Measurements from ENCODE around the gene SP8.

SP8 gene

DNA sequence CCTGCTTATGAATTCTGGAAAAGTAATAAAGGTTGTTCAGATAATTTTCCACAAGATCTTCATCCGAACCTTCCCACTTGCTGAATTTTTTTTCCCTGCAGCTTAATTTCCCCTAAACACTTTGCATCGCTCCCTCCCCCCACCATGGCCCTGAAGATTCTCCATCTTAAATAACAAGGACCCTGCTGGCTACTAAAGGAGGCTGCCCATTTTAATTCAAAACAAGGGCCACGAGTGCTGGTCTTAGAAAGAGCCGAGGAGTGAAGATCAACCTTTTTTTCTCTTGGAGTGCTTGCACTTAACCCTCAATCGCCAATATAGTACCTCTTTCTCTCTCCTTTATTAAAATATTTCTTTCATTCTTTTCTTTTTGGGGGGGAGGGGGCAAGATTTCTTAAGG is 9.2 kb upstream of the SP8 start:
- TF ChIP-seq, protein P1, sequence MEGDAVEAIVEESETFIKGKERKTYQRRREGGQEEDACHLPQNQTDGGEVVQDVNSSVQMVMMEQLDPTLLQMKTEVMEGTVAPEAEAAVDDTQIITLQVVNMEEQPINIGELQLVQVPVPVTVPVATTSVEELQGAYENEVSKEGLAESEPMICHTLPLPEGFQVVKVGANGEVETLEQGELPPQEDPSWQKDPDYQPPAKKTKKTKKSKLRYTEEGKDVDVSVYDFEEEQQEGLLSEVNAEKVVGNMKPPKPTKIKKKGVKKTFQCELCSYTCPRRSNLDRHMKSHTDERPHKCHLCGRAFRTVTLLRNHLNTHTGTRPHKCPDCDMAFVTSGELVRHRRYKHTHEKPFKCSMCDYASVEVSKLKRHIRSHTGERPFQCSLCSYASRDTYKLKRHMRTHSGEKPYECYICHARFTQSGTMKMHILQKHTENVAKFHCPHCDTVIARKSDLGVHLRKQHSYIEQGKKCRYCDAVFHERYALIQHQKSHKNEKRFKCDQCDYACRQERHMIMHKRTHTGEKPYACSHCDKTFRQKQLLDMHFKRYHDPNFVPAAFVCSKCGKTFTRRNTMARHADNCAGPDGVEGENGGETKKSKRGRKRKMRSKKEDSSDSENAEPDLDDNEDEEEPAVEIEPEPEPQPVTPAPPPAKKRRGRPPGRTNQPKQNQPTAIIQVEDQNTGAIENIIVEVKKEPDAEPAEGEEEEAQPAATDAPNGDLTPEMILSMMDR (IDR thresholded peaks at IDR 0.05; ENCODE audit: insufficient read depth, low read length, missing control alignments), result no peak
- POLR2A ChIA-PET, result no interaction called here
- no peak overlapping the region for H3K4me3 ChIP-seq (ENCODE audit: low read depth, low read length)
- DNase-seq (ENCODE audit: low read depth, low spot score), result no peak
- CTCF ChIA-PET, result no interaction called here

DNA sequence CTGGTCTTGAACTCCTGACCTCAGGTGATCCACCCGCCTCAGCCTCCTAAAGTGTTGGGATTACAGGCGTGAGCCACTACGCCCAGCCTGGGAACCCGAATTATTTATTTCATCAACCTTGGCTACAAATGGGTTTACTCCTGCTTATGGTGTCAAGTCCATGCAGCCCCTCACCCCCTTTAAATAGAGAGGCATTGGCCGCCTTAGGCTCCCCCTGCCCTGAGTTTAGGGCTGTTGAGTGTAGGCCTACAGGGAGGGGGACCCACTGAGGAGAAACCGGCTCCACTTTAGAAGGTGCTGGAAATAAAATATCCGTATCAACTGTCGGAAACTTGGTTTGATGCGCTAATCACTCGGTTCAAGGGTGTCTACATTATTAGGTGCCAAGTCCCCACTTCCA is 8.7 kb upstream of the SP8 start:
- H3K4me3 ChIP-seq (ENCODE audit: low read depth, low read length), result no peak overlapping the region
- POLR2A ChIA-PET, result no interaction called here

DNA sequence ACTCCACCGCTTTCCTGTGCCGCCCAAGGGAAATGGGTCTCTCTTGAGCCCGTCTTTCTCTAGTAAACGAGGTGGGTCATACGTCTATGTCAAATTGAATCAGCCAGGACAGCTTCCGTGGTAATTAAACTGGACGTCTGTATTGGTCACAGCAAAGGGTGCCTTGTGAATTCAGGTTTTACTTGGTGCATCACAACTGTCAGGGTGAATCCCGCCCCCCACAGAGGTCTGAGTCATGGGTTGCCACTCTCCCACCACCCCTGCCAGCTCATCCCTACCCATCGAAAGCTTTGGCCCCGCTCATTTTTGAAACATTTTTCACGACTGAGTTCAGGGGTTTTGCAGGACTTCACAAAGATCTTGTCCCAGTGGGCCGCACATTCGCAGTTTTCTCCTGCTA is 8.0 kb upstream of the SP8 start:
- CTCF ChIA-PET, result no interaction called here
- POLR2A ChIA-PET, result no interaction called here
- DNase-seq (ENCODE audit: low read depth, low spot score), result no peak
- H3K4me3 ChIP-seq (ENCODE audit: low read depth, low read length), result no peak overlapping the region
- TF ChIP-seq, protein P1 (IDR thresholded peaks at IDR 0.05; ENCODE audit: insufficient read depth, low read length, missing control alignments), result no peak

More for the DNA sequence above, 8.7 kb upstream of the SP8 start:
- CTCF ChIA-PET, result no interaction called here
- TF ChIP-seq, protein P1 (IDR thresholded peaks at IDR 0.05; ENCODE audit: insufficient read depth, low read length, missing control alignments), result no peak
- DNase-seq (ENCODE audit: low read depth, low spot score), result no peak

DNA sequence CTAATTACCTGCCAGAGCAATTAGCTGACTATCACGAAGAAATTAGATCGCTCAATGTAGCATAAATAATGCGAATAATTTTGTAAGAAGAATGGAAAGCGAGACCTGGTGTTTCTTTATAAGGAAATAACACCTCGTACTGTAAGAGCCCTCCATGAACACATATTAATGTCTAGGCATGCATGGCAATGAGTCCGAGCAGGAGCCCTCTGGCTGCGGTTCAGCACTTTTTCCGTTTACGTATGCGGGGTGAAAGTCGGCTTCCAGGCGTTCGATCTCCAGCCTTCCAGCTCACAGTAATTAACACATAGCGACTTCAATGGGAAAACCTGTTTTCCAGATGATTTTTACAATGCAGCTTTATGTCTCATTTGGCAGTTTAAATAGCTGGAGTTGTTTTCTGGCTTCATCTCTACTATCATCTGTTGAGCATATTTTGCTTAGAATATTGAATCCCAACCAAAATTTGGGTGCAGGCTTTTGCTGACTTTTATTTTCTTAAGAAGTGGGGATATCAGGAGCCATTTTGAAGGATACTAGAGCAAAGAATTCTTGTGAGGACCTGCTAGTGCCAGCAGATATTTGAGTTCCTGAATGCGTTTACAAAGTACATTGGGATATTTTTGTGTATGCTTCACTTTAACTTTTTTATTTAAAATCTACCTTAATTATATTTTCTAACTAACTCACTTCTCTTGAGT is 7.2 kb upstream of the SP8 start:
- ChIA-PET CTCF (no interaction called here), POLR2A (no interaction called here)
- no peak overlapping the region for H3K4me3 ChIP-seq (ENCODE audit: low read depth, low read length)
- TF ChIP-seq, protein P1 (IDR thresholded peaks at IDR 0.05; ENCODE audit: insufficient read depth, low read length, missing control alignments), result no peak
- DNase-seq (ENCODE audit: low read depth, low spot score), result no peak

DNA sequence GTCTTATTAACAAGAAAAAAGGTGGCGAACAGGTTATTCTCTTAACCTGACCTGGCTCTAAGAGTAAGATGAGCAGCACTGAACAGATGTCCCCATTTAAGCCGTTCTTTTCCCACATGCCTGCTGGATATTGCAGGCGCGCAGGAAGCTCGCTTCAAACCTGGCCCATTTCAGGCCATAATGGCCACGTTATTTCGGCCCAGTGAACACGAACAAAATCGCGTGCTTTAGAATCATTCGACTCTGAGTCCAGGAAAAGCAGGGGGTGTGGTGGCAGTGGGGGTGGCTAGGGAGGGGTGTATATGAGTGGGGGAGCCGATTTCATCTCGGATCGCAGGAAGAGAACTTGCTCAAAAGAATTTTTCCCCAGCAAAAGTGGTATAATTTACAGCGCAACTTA is 6.6 kb upstream of the SP8 start:
- ChIA-PET POLR2A (no interaction called here), CTCF (no interaction called here)
- TF ChIP-seq, protein P1 (IDR thresholded peaks at IDR 0.05; ENCODE audit: insufficient read depth, low read length, missing control alignments), result no peak
- no peak overlapping the region for H3K4me3 ChIP-seq (ENCODE audit: low read depth, low read length)
- DNase-seq (ENCODE audit: low read depth, low spot score), result no peak

DNA sequence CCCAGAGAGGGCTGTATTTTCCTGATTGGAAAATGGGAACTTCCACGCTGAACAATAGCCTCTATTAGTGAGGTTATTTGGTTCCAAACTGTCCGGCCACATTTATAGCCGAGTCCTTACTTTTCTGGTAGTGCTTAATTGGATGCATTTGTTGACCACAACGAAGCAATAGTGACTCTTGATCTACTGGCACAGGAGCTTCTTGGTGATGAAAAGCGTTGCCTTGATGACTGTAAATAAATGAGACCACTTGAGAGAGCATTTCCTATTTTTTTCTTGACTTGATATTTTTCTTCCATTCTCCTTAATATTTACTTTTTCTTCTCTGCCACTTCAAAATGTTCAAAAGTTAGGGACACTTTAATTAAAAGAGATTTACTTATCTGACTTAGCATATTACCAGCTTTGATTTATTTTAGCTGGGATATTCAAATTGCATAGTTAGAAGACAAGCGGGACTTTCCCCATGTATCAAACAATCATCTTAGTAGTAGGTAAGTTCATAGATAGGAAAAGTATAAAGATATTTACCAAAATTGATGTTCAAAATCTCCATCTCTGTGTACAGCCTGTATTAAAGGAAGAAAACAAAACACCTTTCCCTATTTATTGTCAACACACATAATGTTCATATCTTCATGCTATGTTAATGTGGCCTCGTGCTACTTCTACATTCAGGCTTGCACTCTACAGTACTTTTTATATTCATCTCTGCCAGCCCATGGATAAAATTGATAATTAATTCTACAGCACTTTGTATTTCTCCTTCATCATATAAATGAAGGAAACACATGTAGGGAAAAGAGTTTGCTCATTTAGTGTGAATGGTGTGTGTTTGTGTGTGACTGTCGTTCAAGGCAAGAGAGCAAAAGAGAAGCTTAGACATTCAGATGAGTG is 5.1 kb upstream of the SP8 start:
- TF ChIP-seq, protein P1 (IDR thresholded peaks at IDR 0.05; ENCODE audit: insufficient read depth, low read length, missing control alignments), result no peak
- DNase-seq (ENCODE audit: low read depth, low spot score), result no peak
- ChIA-PET CTCF (no interaction called here), POLR2A (no interaction called here)
- no peak overlapping the region for H3K4me3 ChIP-seq (ENCODE audit: low read depth, low read length)
